ENCODE results near the gene ZNF879.

Gene ZNF879

DNA sequence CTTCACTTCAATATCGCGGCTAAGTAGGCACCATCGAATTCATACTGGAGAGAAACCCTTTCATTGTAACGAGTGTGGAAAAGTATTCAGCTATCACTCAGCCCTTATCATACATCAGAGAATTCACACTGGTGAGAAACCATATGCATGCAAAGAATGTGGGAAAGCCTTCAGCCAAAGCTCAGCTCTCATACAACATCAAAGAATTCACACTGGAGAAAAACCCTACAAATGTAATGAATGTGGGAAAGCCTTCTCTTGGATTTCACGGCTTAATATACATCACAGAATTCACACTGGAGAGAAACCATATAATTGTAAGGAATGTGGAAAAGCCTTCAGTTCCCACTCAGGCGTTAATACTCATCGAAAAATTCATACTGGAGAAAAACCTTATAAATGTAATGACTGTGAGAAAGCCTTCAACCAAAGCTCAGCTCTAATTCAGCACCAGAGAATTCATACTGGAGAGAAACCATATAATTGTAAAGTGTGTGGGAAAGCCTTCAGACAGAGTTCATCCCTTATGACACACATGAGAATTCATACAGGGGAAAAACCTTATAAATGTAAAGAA lies 9.5 kb downstream of the ZNF879 start:
- TF ChIP-seq, protein P1, sequence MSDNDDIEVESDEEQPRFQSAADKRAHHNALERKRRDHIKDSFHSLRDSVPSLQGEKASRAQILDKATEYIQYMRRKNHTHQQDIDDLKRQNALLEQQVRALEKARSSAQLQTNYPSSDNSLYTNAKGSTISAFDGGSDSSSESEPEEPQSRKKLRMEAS (IDR thresholded peaks at IDR 0.05; ENCODE audit: low read depth, low read length) = no peak
- TF ChIP-seq, protein P2, sequence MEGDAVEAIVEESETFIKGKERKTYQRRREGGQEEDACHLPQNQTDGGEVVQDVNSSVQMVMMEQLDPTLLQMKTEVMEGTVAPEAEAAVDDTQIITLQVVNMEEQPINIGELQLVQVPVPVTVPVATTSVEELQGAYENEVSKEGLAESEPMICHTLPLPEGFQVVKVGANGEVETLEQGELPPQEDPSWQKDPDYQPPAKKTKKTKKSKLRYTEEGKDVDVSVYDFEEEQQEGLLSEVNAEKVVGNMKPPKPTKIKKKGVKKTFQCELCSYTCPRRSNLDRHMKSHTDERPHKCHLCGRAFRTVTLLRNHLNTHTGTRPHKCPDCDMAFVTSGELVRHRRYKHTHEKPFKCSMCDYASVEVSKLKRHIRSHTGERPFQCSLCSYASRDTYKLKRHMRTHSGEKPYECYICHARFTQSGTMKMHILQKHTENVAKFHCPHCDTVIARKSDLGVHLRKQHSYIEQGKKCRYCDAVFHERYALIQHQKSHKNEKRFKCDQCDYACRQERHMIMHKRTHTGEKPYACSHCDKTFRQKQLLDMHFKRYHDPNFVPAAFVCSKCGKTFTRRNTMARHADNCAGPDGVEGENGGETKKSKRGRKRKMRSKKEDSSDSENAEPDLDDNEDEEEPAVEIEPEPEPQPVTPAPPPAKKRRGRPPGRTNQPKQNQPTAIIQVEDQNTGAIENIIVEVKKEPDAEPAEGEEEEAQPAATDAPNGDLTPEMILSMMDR (IDR thresholded peaks at IDR 0.05; ENCODE audit: low read depth, low read length) = no peak
- TF ChIP-seq POLR2A (IDR thresholded peaks at IDR 0.05; ENCODE audit: extremely low read depth, insufficient read length) (no peak), MYC (IDR thresholded peaks at IDR 0.05; ENCODE audit: low read depth, low read length) (no peak)
- H3K4me3 ChIP-seq (ENCODE audit: low read depth, low read length) = no peak overlapping the region
- no peak for DNase-seq (ENCODE audit: low read depth)

DNA sequence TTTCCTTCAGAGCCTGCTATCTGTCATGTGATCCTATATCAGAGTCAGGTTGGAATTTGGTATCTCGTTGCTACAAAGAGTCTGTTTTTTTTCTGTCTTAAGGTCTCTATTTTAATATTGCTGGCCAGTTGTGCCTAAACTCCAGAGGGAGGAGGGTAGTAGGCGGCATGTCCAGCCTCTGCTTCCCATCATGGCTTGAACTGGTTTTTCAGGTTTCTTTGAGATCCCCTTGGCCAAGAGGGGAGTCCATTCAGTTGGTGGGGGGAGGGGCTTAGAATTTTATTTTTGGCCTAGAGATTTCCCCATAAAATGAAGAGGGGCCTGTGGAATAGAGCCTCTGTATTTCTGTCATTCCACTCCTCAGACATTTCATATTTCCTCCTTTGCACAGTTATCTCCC lies 21.2 kb downstream of the ZNF879 start:
- no peak overlapping the region for H3K4me3 ChIP-seq (ENCODE audit: low read depth, low read length)
- TF ChIP-seq POLR2A (IDR thresholded peaks at IDR 0.05; ENCODE audit: extremely low read depth, insufficient read length) = no peak
- TF ChIP-seq MYC (IDR thresholded peaks at IDR 0.05; ENCODE audit: low read depth, low read length) = no peak
- TF ChIP-seq, protein P1 (IDR thresholded peaks at IDR 0.05; ENCODE audit: low read depth, low read length) = no peak
- TF ChIP-seq, protein P2 (IDR thresholded peaks at IDR 0.05; ENCODE audit: low read depth, low read length) = no peak
- DNase-seq (ENCODE audit: low read depth) = no peak

DNA sequence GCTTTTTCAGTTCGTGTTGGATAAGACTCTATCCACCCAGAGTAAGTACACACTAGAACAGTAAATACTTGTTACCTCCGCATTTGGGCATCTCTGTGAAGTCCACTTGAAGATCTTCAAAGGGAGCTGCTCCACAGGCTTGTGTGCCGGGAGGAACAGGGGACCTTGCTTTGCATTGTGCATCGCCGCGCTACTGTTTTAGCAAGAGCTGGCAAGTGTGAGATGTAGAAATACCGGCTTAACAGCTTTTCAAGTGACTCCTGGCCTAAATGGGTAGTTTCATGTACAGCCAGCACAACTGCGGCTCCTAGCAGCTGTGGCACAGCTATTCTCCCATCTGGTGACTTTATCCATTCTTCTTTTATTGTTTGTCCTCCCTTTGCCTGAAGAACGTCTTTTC lies 28.2 kb downstream of the ZNF879 start:
- TF ChIP-seq, protein P2 (IDR thresholded peaks at IDR 0.05; ENCODE audit: low read depth, low read length) = no peak
- TF ChIP-seq POLR2A (IDR thresholded peaks at IDR 0.05; ENCODE audit: extremely low read depth, insufficient read length) (no peak), MYC (IDR thresholded peaks at IDR 0.05; ENCODE audit: low read depth, low read length) (no peak)
- TF ChIP-seq, protein P1 (IDR thresholded peaks at IDR 0.05; ENCODE audit: low read depth, low read length) = no peak
- no peak for DNase-seq (ENCODE audit: low read depth)

DNA sequence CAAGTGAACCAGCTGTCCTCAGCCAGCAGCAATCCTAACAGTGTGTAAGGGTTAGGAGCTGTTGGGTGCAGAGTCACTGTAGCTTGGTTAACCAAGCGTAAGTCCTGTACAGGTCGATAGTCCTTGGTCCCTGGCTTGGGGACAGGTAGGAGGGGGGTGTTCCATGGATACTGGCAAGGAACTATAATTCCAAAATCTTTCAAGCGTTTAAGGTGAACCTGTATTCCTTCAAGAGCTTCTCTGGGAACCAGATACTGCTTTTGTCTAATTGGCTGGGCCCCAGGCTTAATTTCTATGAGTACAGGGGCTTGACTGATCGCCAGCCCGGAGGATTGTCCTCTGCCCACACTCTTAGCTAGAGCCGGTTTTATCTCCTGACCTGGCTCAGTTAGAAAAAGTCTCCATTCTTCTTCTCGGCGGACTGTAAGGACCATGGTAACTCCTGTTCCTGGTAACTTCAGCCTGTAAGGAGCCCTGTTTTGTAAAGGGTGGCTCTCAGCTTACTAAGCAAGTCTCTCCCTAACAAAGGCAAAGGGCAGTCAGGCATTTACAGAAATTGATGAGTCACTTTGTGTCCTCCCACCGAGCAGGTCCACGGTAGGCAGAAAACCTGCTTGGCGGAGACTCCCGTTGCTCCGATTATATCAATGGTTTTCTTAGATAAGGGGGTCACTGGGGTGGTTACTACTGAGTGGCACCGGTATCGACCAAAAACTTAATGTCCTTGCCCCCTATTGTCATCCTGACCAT lies 30.6 kb downstream of the ZNF879 start:
- TF ChIP-seq, protein P2 (IDR thresholded peaks at IDR 0.05; ENCODE audit: low read depth, low read length) = no peak
- TF ChIP-seq, protein P1 (IDR thresholded peaks at IDR 0.05; ENCODE audit: low read depth, low read length) = no peak
- TF ChIP-seq MYC (IDR thresholded peaks at IDR 0.05; ENCODE audit: low read depth, low read length) (no peak), POLR2A (IDR thresholded peaks at IDR 0.05; ENCODE audit: extremely low read depth, insufficient read length) (no peak)
- no peak overlapping the region for H3K4me3 ChIP-seq (ENCODE audit: low read depth, low read length)
- DNase-seq (ENCODE audit: low read depth) = no peak

More for the DNA sequence above, 28.2 kb downstream of the ZNF879 start:
- no peak overlapping the region for H3K4me3 ChIP-seq (ENCODE audit: low read depth, low read length)

DNA sequence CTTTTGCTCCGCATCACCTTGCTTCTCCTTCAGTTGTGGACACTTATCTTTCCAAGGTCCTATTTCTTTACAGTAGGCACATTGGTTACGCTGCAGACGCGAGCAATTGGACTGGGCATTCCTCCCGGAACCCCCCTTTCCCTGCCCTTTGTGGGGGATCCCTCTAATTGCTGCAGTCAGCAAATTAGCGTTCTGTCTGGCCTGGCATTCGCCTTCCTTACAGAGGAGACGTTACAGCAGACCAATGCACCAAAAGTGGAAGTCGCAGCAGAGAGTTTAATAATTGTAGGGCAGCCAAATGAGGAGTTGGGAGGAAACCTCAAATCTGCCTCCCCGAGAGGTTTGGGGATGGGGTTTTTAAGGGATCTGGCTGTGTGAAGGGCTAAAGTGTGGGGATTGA lies 31.3 kb downstream of the ZNF879 start:
- TF ChIP-seq MYC (IDR thresholded peaks at IDR 0.05; ENCODE audit: low read depth, low read length) = no peak
- H3K4me3 ChIP-seq (ENCODE audit: low read depth, low read length) = no peak overlapping the region
- DNase-seq (ENCODE audit: low read depth) = no peak

DNA sequence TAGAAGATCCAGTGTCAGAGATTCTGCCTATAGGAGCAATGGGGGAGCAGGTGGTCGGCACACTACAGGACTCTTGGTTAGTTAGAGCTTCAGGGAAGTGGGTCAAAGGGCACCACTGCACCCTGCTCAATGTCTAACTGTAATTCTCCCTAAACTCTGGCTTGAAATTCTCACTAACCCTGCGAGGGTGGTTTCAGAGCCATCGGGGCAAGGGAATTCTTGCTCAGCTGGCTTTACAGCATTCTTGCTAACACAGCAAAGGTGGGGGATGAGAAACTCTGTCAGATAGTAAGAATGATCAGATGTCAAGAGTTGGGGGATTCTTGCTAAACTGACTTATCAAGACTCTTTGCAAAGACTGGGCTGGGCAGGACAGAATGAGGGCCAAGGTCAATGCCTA lies 31.8 kb downstream of the ZNF879 start:
- TF ChIP-seq MYC (IDR thresholded peaks at IDR 0.05; ENCODE audit: low read depth, low read length) = no peak
- TF ChIP-seq, protein P2 (IDR thresholded peaks at IDR 0.05; ENCODE audit: low read depth, low read length) = no peak
- no peak for TF ChIP-seq POLR2A (IDR thresholded peaks at IDR 0.05; ENCODE audit: extremely low read depth, insufficient read length)
- TF ChIP-seq, protein P1 (IDR thresholded peaks at IDR 0.05; ENCODE audit: low read depth, low read length) = no peak
- DNase-seq (ENCODE audit: low read depth) = no peak
- no peak overlapping the region for H3K4me3 ChIP-seq (ENCODE audit: low read depth, low read length)

Data from NB4 (cell line).